Smooth muscle cell (in vitro differentiated cells): Measurements from ENCODE around the gene ZNF521. TPM values are rescaled to one million over a fixed set of nuclear protein-coding genes. Genes with fewer than 3 reads are reported as not detected.

ENCODE experiments used
- DNase-seq: peaks from one replicate; lab custom pipeline; 2025; ENCODE audit not compliant: unreplicated experiment; lab: John Stamatoyannopoulos, UW
- H2AFZ ChIP-seq: fragments of 200-600 bp; sonication (generic); 2 replicates; pipeline ENCODE4 v1.6.0; 2016; ENCODE audit warnings: antibody characterized with exemption, low read depth, mild to moderate bottlenecking
- H3F3A ChIP-seq: fragments of 200-600 bp; sonication (generic); 2 replicates; pipeline ENCODE4 v1.6.0; 2017; ENCODE audit warnings: antibody characterized with exemption, low read depth
- H3K27ac ChIP-seq: fragments of 200-600 bp; sonication (generic); 2 replicates; pipeline ENCODE4 v1.5.1; 2016; ENCODE audit warnings: low read depth, mild to moderate bottlenecking
- H3K27me3 ChIP-seq: fragments of 200-600 bp; sonication (generic); 2 replicates; pipeline ENCODE4 v1.6.1; 2016; ENCODE audit warnings: low read depth, mild to moderate bottlenecking
- H3K36me3 ChIP-seq: fragments of 200-600 bp; sonication (generic); 2 replicates; pipeline ENCODE4 v1.5.1; 2016; ENCODE audit warnings: low read depth
- H3K4me1 ChIP-seq: fragments of 200-600 bp; sonication (generic); 2 replicates; pipeline ENCODE4 v1.5.1; 2016; ENCODE audit warnings: low read depth
- H3K4me2 ChIP-seq: fragments of 200-600 bp; sonication (generic); 2 replicates; pipeline ENCODE4 v1.6.0; 2016; ENCODE audit warnings: mild to moderate bottlenecking
- H3K4me3 ChIP-seq: fragments of 200-600 bp; sonication (generic); 2 replicates; pipeline ENCODE4 v1.5.1; 2016; ENCODE audit warnings: mild to moderate bottlenecking
- H3K79me2 ChIP-seq: fragments of 200-600 bp; sonication (generic); 2 replicates; pipeline ENCODE4 v1.6.0; 2016; ENCODE audit warnings: low read depth, mild to moderate bottlenecking
- H3K9ac ChIP-seq: fragments of 200-600 bp; sonication (generic); 2 replicates; pipeline ENCODE4 v1.6.0; 2016; ENCODE audit warnings: low read depth
- H3K9me3 ChIP-seq: fragments of 200-600 bp; sonication (generic); replicated peaks from 2 replicates; pipeline ENCODE4 v1.5.1; 2016; ENCODE audit warnings: low read depth
- H4K20me1 ChIP-seq: fragments of 200-600 bp; sonication (generic); 2 replicates; pipeline ENCODE4 v1.6.0; 2016; ENCODE audit warnings: low read depth
- CTCF ChIP-seq: fragments of 200-600 bp; sonication (generic); IDR thresholded peaks from 2 replicates; pipeline ENCODE4 v1.5.1; 2017; ENCODE audit warnings: borderline replicate concordance, mild to moderate bottlenecking, antibody characterized with exemption; ENCODE audit not compliant: insufficient read depth, poor library complexity, severe bottlenecking
- WGBS: methylation state at CpG from one replicate; pipeline ENCODE4 v1.1.7; 2016; ENCODE audit warnings: low lambda C conversion rate; 5-methylcytosine and 5-hydroxymethylcytosine counted together
- polyA plus RNA-seq: library from polyadenylated mRNA; unstranded; fragments of >200 nt; fragmentation: Nextera tagmentation; extraction: Ambion mirVana; gene quantifications from 2 replicates; pipeline ENCODE4 v1.2.1, GENCODE V29; 2016
- total RNA-seq: library from RNA; depleted of rRNA; stranded (reverse); fragments of >200 nt; gene quantifications from 2 replicates; pipeline ENCODE4 v1.2.3, GENCODE V29; 2014

Gene ZNF521
- total and polyA plus RNA-seq, 2 experiments from 2014 or later = 19.9 to 36.4 TPM

- H3K27me3 ChIP-seq = no peaks in the 10 kb centered on the region
- no peak overlapping the region for H3K4me3 ChIP-seq
- H3F3A ChIP-seq = no peaks in the 10 kb centered on the region
- no peak overlapping the region for H2AFZ ChIP-seq
- H3K79me2 ChIP-seq = peaks cover 95% of the 10 kb centered on the region
- no peak for DNase-seq
- no peak overlapping the region for H3K27ac ChIP-seq
- TF ChIP-seq CTCF = peak; percentile 8
- no peaks in the 10 kb centered on the region for H3K9me3 ChIP-seq
- H4K20me1 ChIP-seq = peaks cover 84% of the 10 kb centered on the region
- H3K36me3 ChIP-seq = no peaks in the 10 kb centered on the region
- peaks cover 21% of the 10 kb centered on the region for H3K4me1 ChIP-seq
- no peak overlapping the region for H3K4me2 ChIP-seq
- WGBS = 91% methylated on average over 2 of the region's 2 CpGs
- no peak overlapping the region for H3K9ac ChIP-seq
Measured at GRCh38 chr18:25334588-25334987, 17.4 kb downstream of the ZNF521 start.

- Histone ChIP-seq H2AFZ (no peak overlapping the region), H3K4me3 (no peak overlapping the region), H3K9me3 (no peaks in the 10 kb centered on the region), H3K4me2 (peak overlapping the region; percentile 36), H3F3A (no peaks in the 10 kb centered on the region), H4K20me1 (peaks cover 74% of the 10 kb centered on the region), H3K27me3 (no peaks in the 10 kb centered on the region), H3K36me3 (no peaks in the 10 kb centered on the region), H3K27ac (peak overlapping the region; percentile 44), H3K79me2 (peaks cover 84% of the 10 kb centered on the region), H3K9ac (no peak overlapping the region), H3K4me1 (peaks cover 21% of the 10 kb centered on the region)
- DNase-seq = no peak
- TF ChIP-seq CTCF = no peak
Measured at GRCh38 chr18:25332002-25332401, 20.0 kb downstream of the ZNF521 start.

- Histone ChIP-seq H3K4me2 (no peak overlapping the region), H3K27ac (no peak overlapping the region), H3F3A (no peaks in the 10 kb centered on the region), H3K27me3 (no peaks in the 10 kb centered on the region), H3K4me3 (no peak overlapping the region), H3K9ac (no peak overlapping the region), H3K79me2 (peaks cover 74% of the 10 kb centered on the region), H3K36me3 (no peaks in the 10 kb centered on the region), H3K9me3 (no peaks in the 10 kb centered on the region), H3K4me1 (peaks cover 27% of the 10 kb centered on the region), H4K20me1 (peaks cover 72% of the 10 kb centered on the region), H2AFZ (no peak overlapping the region)
- DNase-seq = no peak
- TF ChIP-seq CTCF = no peak
- 89% methylated on average over 1 of the region's 1 CpG for WGBS
Measured at GRCh38 chr18:25329783-25330182, 22.2 kb downstream of the ZNF521 start.

GRCh38 chr18:25327584-25327983, 24.4 kb downstream of the ZNF521 start:
- peaks cover 23% of the 10 kb centered on the region for H3K4me1 ChIP-seq
- H2AFZ ChIP-seq = no peak overlapping the region
- no peak for DNase-seq
- H3K27ac ChIP-seq = peak overlapping the region; percentile 53
- no peak overlapping the region for H3K9ac ChIP-seq
- no peaks in the 10 kb centered on the region for H3K9me3 ChIP-seq
- 79% methylated on average over 9 of the region's 9 CpGs for WGBS
- H3K4me3 ChIP-seq = no peak overlapping the region
- H3K4me2 ChIP-seq = peak overlapping the region; percentile 43
- no peak for TF ChIP-seq CTCF
- H3K79me2 ChIP-seq = peaks cover 72% of the 10 kb centered on the region
- H4K20me1 ChIP-seq = peaks cover 70% of the 10 kb centered on the region
- H3F3A ChIP-seq = no peaks in the 10 kb centered on the region
- no peaks in the 10 kb centered on the region for H3K27me3 ChIP-seq
- H3K36me3 ChIP-seq = no peaks in the 10 kb centered on the region
